NCI-H524 (cell line): ENCODE measurements around the gene FAM117B.

ENCODE experiments used
- DNase-seq, 2 experiments: peaks; one replicate each; lab custom pipeline; 2025; lab: John Stamatoyannopoulos, UW

Gene FAM117B

DNA sequence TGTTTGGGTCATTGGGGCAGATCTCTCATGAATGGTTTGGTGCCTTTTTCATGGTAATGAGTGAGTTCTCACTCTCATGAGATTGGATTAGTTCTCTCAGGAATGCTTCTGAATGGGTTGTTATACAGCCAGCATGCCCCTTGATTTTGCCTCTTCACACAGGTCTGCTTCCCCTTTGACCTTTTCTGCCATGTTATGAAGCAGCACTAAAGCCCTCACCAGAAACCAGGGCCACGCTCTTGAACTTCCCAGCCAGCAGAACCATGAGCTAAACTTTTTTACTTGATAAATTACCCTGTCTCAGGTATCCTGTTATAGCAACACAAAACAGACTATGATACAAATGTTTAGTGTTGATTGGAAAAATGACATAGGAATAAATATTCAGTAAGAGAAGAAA is 179.5 kb downstream of the FAM117B start:
- no peak for DNase-seq

GRCh38 chr2:202815548-202816360 is 181.0 kb downstream of the FAM117B start:
- no peak for DNase-seq

DNA sequence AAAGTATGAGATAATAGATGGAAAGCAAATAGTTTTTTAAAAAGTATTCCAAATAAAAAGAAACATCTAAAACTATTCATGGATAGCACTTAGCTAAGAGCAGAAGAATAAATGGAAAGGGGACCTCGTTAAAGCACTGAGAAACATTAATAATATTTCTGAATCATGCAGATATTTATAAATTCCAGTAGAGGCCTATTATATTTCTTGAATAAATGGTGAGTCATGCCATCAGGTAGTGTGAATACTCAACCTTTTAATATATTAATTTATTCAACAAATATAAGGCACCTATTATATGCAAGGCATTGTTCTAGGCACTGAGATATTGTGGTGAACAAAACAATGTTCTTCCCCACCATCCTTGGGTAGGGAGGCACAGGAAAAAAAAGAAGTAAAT is 183.0 kb downstream of the FAM117B start:
- no peak for DNase-seq

DNA sequence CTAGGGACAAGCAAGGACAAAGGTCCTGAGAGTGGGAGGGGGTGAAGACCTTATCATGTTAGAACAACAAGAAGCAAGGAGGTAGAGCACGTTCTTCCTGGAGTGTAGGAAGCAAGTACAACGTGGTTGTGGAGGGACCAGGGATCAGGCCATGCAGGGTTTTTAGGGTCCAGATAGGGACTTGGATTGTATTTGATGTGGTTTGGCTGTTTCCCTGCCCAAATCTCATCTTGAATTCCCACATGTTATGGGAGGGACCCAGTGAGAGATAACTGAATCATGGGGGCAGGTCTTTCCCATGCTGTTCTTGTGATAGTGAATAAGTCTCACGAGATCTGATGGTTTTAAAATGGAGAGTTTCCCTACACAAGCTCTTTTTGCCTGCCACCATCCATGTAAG is 183.6 kb downstream of the FAM117B start:
- no peak for DNase-seq
